ENCODE measurements around the gene EHBP1. TPM values are rescaled to one million over a fixed set of nuclear protein-coding genes. Genes with fewer than 3 reads are reported as not detected.

The EHBP1 gene
- total RNA-seq, 1 donor from 2014 or later, result 63.4 TPM

- Mint-ChIP-seq H3K27me3 (ENCODE audit: unreplicated experiment) (no peaks in the 10 kb centered on the region), H3K27ac (ENCODE audit: unreplicated experiment) (no peak overlapping the region), H3K4me3 (ENCODE audit: unreplicated experiment) (no peak overlapping the region), H3K36me3 (ENCODE audit: unreplicated experiment) (peaks cover 4% of the 10 kb centered on the region), H3K4me1 (ENCODE audit: low read depth, unreplicated experiment) (no peaks in the 10 kb centered on the region), H3K9me3 (ENCODE audit: unreplicated experiment) (no peaks in the 10 kb centered on the region)
- DNase-seq, result no peak
- no peak for TF ChIP-seq CTCF (IDR thresholded peaks at IDR 0.05; ENCODE audit: partially characterized antibody, unreplicated experiment)
These were observed 295.3 kb downstream of the EHBP1 start for GRCh38 chr2:63000801-63001200.

- H3K27me3 Mint-ChIP-seq (ENCODE audit: unreplicated experiment), result no peaks in the 10 kb centered on the region
- no peak overlapping the region for H3K27ac Mint-ChIP-seq (ENCODE audit: unreplicated experiment)
- no peaks in the 10 kb centered on the region for H3K4me1 Mint-ChIP-seq (ENCODE audit: low read depth, unreplicated experiment)
- H3K9me3 Mint-ChIP-seq (ENCODE audit: unreplicated experiment), result no peaks in the 10 kb centered on the region
- no peak overlapping the region for H3K4me3 Mint-ChIP-seq (ENCODE audit: unreplicated experiment)
- no peak for DNase-seq
- TF ChIP-seq CTCF (IDR thresholded peaks at IDR 0.05; ENCODE audit: partially characterized antibody, unreplicated experiment), result no peak
- H3K36me3 Mint-ChIP-seq (ENCODE audit: unreplicated experiment), result peaks cover 4% of the 10 kb centered on the region
These were observed 296.1 kb downstream of the EHBP1 start for GRCh38 chr2:63001576-63001975.

- Mint-ChIP-seq H3K27ac (ENCODE audit: unreplicated experiment) (no peak overlapping the region), H3K4me1 (ENCODE audit: low read depth, unreplicated experiment) (no peaks in the 10 kb centered on the region), H3K9me3 (ENCODE audit: unreplicated experiment) (no peaks in the 10 kb centered on the region), H3K27me3 (ENCODE audit: unreplicated experiment) (no peaks in the 10 kb centered on the region), H3K36me3 (ENCODE audit: unreplicated experiment) (peaks cover 4% of the 10 kb centered on the region), H3K4me3 (ENCODE audit: unreplicated experiment) (no peak overlapping the region)
- TF ChIP-seq CTCF (IDR thresholded peaks at IDR 0.05; ENCODE audit: partially characterized antibody, unreplicated experiment), result no peak
- DNase-seq, result no peak
These were observed 297.8 kb downstream of the EHBP1 start for GRCh38 chr2:63003351-63003750.

- Mint-ChIP-seq H3K4me1 (ENCODE audit: low read depth, unreplicated experiment) (no peaks in the 10 kb centered on the region), H3K27me3 (ENCODE audit: unreplicated experiment) (no peaks in the 10 kb centered on the region), H3K9me3 (ENCODE audit: unreplicated experiment) (no peaks in the 10 kb centered on the region), H3K4me3 (ENCODE audit: unreplicated experiment) (no peak overlapping the region), H3K36me3 (ENCODE audit: unreplicated experiment) (no peaks in the 10 kb centered on the region), H3K27ac (ENCODE audit: unreplicated experiment) (no peak overlapping the region)
- TF ChIP-seq CTCF (IDR thresholded peaks at IDR 0.05; ENCODE audit: partially characterized antibody, unreplicated experiment), result no peak
- DNase-seq, result no peak
These were observed 302.4 kb downstream of the EHBP1 start for GRCh38 chr2:63007813-63008458.

- Mint-ChIP-seq H3K4me1 (ENCODE audit: low read depth, unreplicated experiment) (no peaks in the 10 kb centered on the region), H3K9me3 (ENCODE audit: unreplicated experiment) (no peaks in the 10 kb centered on the region), H3K4me3 (ENCODE audit: unreplicated experiment) (no peak overlapping the region), H3K27ac (ENCODE audit: unreplicated experiment) (no peak overlapping the region), H3K36me3 (ENCODE audit: unreplicated experiment) (no peaks in the 10 kb centered on the region), H3K27me3 (ENCODE audit: unreplicated experiment) (no peaks in the 10 kb centered on the region)
- no peak for DNase-seq
- no peak for TF ChIP-seq CTCF (IDR thresholded peaks at IDR 0.05; ENCODE audit: partially characterized antibody, unreplicated experiment)
These were observed 303.3 kb downstream of the EHBP1 start for GRCh38 chr2:63008838-63009237.

Data from glutamatergic neuron (in vitro differentiated cells).